A549 (cell line): ENCODE results near the gene FBLIM1.

ENCODE experiments used
- EP300 ChIP-seq, 2 experiments: fragments of >200 bp; sonication (Bioruptor Twin); formaldehyde crosslinking; IDR thresholded peaks; 2 replicates in 1 of 2; 3 replicates in 1 of 2; pipeline ENCODE4 v1.6.1; 2016 to 2017
- JUN ChIP-seq, 2 experiments: fragments of >200 bp; sonication (Bioruptor Twin); formaldehyde crosslinking; IDR thresholded peaks; 2 replicates in 1 of 2; 3 replicates in 1 of 2; pipeline ENCODE4 v1.6.1; 2016 to 2017

GRCh38 chr1:15765495-15766194 is 7.0 kb downstream of the FBLIM1 start:
- TF ChIP-seq EP300 (IDR thresholded peaks at IDR 0.05): no peak
- no peak for TF ChIP-seq JUN (IDR thresholded peaks at IDR 0.05)
